HG03108 (cell line): ENCODE measurements around the gene HS2ST1.
A peak's percentile ranks its signal among the peaks of the same experiment; 100 is the strongest.

Experiments used
- ATAC-seq: cut with Tn5 transposase; IDR thresholded peaks from one replicate; pipeline ENCODE4 v1.9.1; 2021; ENCODE audit warnings: moderate library complexity; ENCODE audit not compliant: unreplicated experiment

Gene HS2ST1

GRCh38 chr1:87132284-87132870 lies 217.9 kb downstream of the HS2ST1 start:
- ATAC-seq, result peak; percentile 9

- no peak for ATAC-seq
Observed at GRCh38 chr1:87134061-87134460, 219.6 kb downstream of the HS2ST1 start.

GRCh38 chr1:87134625-87135328 lies 220.3 kb downstream of the HS2ST1 start:
- ATAC-seq, result no peak

GRCh38 chr1:87135329-87135712 lies 220.9 kb downstream of the HS2ST1 start:
- no peak for ATAC-seq

GRCh38 chr1:87136607-87137341 lies 222.3 kb downstream of the HS2ST1 start:
- ATAC-seq, result no peak

GRCh38 chr1:87137342-87137739 lies 222.9 kb downstream of the HS2ST1 start:
- ATAC-seq, result no peak

- ATAC-seq, result no peak
Observed at GRCh38 chr1:87140831-87141540, 226.6 kb downstream of the HS2ST1 start.

- no peak for ATAC-seq
Observed at GRCh38 chr1:87141556-87141955, 227.1 kb downstream of the HS2ST1 start.

- ATAC-seq, result no peak
Observed at GRCh38 chr1:87143413-87144135, 229.1 kb downstream of the HS2ST1 start.

- ATAC-seq, result no peak
Observed at GRCh38 chr1:87144316-87144895, 230.0 kb downstream of the HS2ST1 start.

GRCh38 chr1:87144981-87145380 lies 230.5 kb downstream of the HS2ST1 start:
- no peak for ATAC-seq

GRCh38 chr1:87146538-87146937 lies 232.1 kb downstream of the HS2ST1 start:
- ATAC-seq, result no peak

- ATAC-seq, result no peak
Observed at GRCh38 chr1:87146986-87147385, 232.6 kb downstream of the HS2ST1 start.

GRCh38 chr1:87147851-87148250 lies 233.4 kb downstream of the HS2ST1 start:
- no peak for ATAC-seq

GRCh38 chr1:87148661-87149060 lies 234.2 kb downstream of the HS2ST1 start:
- no peak for ATAC-seq

- no peak for ATAC-seq
Observed at GRCh38 chr1:87149241-87150041, 235.0 kb downstream of the HS2ST1 start.

GRCh38 chr1:87150143-87150542 lies 235.7 kb downstream of the HS2ST1 start:
- ATAC-seq, result no peak

- ATAC-seq, result peak; percentile 85
Observed at GRCh38 chr1:87151500-87152421, 237.3 kb downstream of the HS2ST1 start.

GRCh38 chr1:87154384-87154783 lies 239.9 kb downstream of the HS2ST1 start:
- no peak for ATAC-seq
